Loucy (cell line): ENCODE results near the gene GCLC.
A peak's percentile ranks its signal among the peaks of the same experiment; 100 is the strongest.

Experiments used
- H2AFZ ChIP-seq: fragments of 200-600 bp; sonication (generic); 2 replicates; pipeline ENCODE4 v1.6.0; 2016; ENCODE audit warnings: antibody characterized with exemption, mild to moderate bottlenecking, low read length, moderate library complexity
- H3F3A ChIP-seq: fragments of 200-600 bp; 2 replicates; pipeline ENCODE4 v1.6.0; 2016; ENCODE audit warnings: antibody characterized with exemption, low read depth, mild to moderate bottlenecking
- H3K27me3 ChIP-seq: fragments of 200-600 bp; sonication (generic); 2 replicates; pipeline ENCODE4 v1.6.1; 2014; ENCODE audit warnings: low read length, mild to moderate bottlenecking; ENCODE audit not compliant: insufficient read depth, poor library complexity, severe bottlenecking
- H3K36me3 ChIP-seq: fragments of 200-600 bp; sonication (generic); 2 replicates; pipeline ENCODE4 v1.6.1; 2016; ENCODE audit warnings: low read length; ENCODE audit not compliant: insufficient read depth
- H3K4me1 ChIP-seq: fragments of 200-600 bp; sonication (generic); 2 replicates; pipeline ENCODE4 v1.5.1; 2014; ENCODE audit warnings: low read length, mild to moderate bottlenecking; ENCODE audit not compliant: insufficient read depth, poor library complexity, severe bottlenecking
- H3K4me2 ChIP-seq: fragments of 200-600 bp; sonication (generic); 2 replicates; pipeline ENCODE4 v1.6.0; 2014; ENCODE audit warnings: antibody characterized with exemption, low read length, low read depth, mild to moderate bottlenecking; ENCODE audit not compliant: poor library complexity, severe bottlenecking
- H3K4me3 ChIP-seq: fragments of 200-600 bp; sonication (generic); 2 replicates; pipeline ENCODE4 v1.5.1; 2014; ENCODE audit warnings: low read length, mild to moderate bottlenecking, mixed read lengths; ENCODE audit not compliant: poor library complexity, severe bottlenecking
- H3K79me2 ChIP-seq: fragments of 200-600 bp; sonication (generic); 2 replicates; pipeline ENCODE4 v1.6.1; 2014; ENCODE audit warnings: low read length; ENCODE audit not compliant: insufficient read depth
- H3K9ac ChIP-seq: fragments of 200-600 bp; sonication (generic); 2 replicates; pipeline ENCODE4 v1.6.0; 2014; ENCODE audit warnings: mild to moderate bottlenecking, low read depth, low read length, moderate library complexity; ENCODE audit not compliant: poor library complexity, severe bottlenecking
- H3K9me2 ChIP-seq: fragments of 200-600 bp; sonication (generic); replicated peaks from 2 replicates; pipeline ENCODE4 v1.6.1; 2016; ENCODE audit warnings: low read depth, low read length, mixed read lengths
- H3K9me3 ChIP-seq: fragments of 200-600 bp; sonication (generic); 2 replicates; pipeline ENCODE4 v1.6.1; 2014; ENCODE audit warnings: mild to moderate bottlenecking, antibody characterized with exemption, low read length, low read depth; ENCODE audit not compliant: insufficient read depth
- H4K20me1 ChIP-seq: fragments of 200-600 bp; sonication (generic); 2 replicates; pipeline ENCODE4 v1.6.0; 2014; ENCODE audit warnings: antibody characterized with exemption, low read length, mild to moderate bottlenecking; ENCODE audit not compliant: insufficient read depth, poor library complexity, severe bottlenecking
- CTCF ChIP-seq: fragments of 200-600 bp; sonication (generic); conservative IDR thresholded peaks from 2 replicates; pipeline ENCODE4 v1.5.1; 2014; ENCODE audit warnings: mild to moderate bottlenecking, antibody characterized with exemption, low read length
- EZH2phosphoT487 ChIP-seq: fragments of 200-600 bp; IDR thresholded peaks from 2 replicates; pipeline ENCODE4 v1.6.1; 2018; ENCODE audit warnings: antibody characterized with exemption, mild to moderate bottlenecking, moderate library complexity, borderline replicate concordance

The GCLC gene

GRCh38 chr6:53469163-53469562 is 75.7 kb downstream of the GCLC start:
- Histone ChIP-seq H3K9me2 (no peaks in the 10 kb centered on the region), H3K4me2 (peak overlapping the region; percentile 36), H4K20me1 (no peaks in the 10 kb centered on the region), H3F3A (no peaks in the 10 kb centered on the region), H2AFZ (no peak overlapping the region), H3K27me3 (no peaks in the 10 kb centered on the region), H3K4me1 (peaks cover 28% of the 10 kb centered on the region), H3K36me3 (no peaks in the 10 kb centered on the region), H3K79me2 (no peaks in the 10 kb centered on the region), H3K4me3 (no peak overlapping the region), H3K9ac (no peak overlapping the region), H3K9me3 (no peaks in the 10 kb centered on the region)
- TF ChIP-seq EZH2phosphoT487, result no peak

DNA sequence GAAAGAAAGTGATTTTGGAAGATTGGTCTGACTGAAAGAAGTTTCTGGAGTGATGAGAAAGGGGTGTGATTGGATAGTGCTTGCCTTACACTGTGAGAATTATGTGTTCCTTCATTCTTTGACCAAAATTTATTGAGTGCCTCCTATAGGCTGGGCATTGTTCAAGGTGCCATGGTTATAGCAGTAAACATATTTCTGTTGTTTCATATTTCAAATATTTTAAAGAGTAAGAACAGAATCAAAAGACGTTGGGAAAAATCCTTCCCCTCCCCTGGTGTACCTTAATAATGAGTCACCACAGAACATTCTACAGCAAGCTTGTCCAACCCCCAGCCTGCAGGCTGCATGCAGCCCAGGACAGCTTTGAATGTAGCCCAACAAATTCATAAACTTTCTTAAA is 78.6 kb downstream of the GCLC start:
- Histone ChIP-seq H3K4me2 (no peak overlapping the region), H3K79me2 (no peaks in the 10 kb centered on the region), H3K27me3 (no peaks in the 10 kb centered on the region), H3K9ac (no peak overlapping the region), H3K4me1 (peaks cover 22% of the 10 kb centered on the region), H3K36me3 (no peaks in the 10 kb centered on the region), H3K9me2 (no peaks in the 10 kb centered on the region), H3F3A (no peaks in the 10 kb centered on the region), H3K4me3 (no peak overlapping the region), H3K9me3 (no peaks in the 10 kb centered on the region), H4K20me1 (no peaks in the 10 kb centered on the region), H2AFZ (0 out of 2 replicates have a peak overlapping the region, but pooled peaks have one; percentile 9)
- no peak for TF ChIP-seq CTCF
- TF ChIP-seq EZH2phosphoT487, result no peak

DNA sequence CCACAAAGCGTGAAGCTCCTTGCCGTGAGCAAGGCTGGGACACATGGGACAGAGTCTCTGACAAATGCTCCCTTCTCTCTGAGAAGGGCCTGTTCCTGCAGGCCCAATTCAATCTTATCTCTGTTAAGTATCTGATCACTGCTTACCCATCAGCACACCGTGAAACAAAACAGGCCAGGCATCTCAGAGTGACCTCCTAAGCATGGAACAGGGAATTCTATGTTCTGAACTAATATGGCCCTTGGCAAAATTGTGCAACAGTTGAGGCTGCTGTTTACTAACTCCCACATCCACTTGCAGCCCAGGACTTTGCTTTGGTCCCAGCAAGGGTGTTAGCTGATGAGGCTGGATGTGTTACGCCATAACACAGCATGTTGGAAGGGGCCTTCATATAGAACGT is 79.2 kb downstream of the GCLC start:
- H3K9me3 ChIP-seq, result no peaks in the 10 kb centered on the region
- no peaks in the 10 kb centered on the region for H3K36me3 ChIP-seq
- TF ChIP-seq EZH2phosphoT487, result no peak
- no peak for TF ChIP-seq CTCF
- peaks cover 25% of the 10 kb centered on the region for H3K4me1 ChIP-seq
- no peak overlapping the region for H3K4me3 ChIP-seq
- 0 out of 2 replicates have a peak overlapping the region, but pooled peaks have one; percentile 9 for H2AFZ ChIP-seq
- no peaks in the 10 kb centered on the region for H3K9me2 ChIP-seq
- no peak overlapping the region for H3K4me2 ChIP-seq
- no peak overlapping the region for H3K9ac ChIP-seq
- no peaks in the 10 kb centered on the region for H4K20me1 ChIP-seq
- no peaks in the 10 kb centered on the region for H3K79me2 ChIP-seq
- H3K27me3 ChIP-seq, result no peaks in the 10 kb centered on the region
- H3F3A ChIP-seq, result no peaks in the 10 kb centered on the region

GRCh38 chr6:53464927-53465460 is 79.9 kb downstream of the GCLC start:
- no peaks in the 10 kb centered on the region for H3K9me3 ChIP-seq
- no peaks in the 10 kb centered on the region for H3K36me3 ChIP-seq
- TF ChIP-seq CTCF, result no peak
- TF ChIP-seq EZH2phosphoT487, result no peak
- no peak overlapping the region for H3K9ac ChIP-seq
- no peak overlapping the region for H3K4me3 ChIP-seq
- no peak overlapping the region for H3K4me2 ChIP-seq
- no peaks in the 10 kb centered on the region for H3K27me3 ChIP-seq
- no peak overlapping the region for H2AFZ ChIP-seq
- no peaks in the 10 kb centered on the region for H3F3A ChIP-seq
- H3K9me2 ChIP-seq, result no peaks in the 10 kb centered on the region
- peaks cover 19% of the 10 kb centered on the region for H3K4me1 ChIP-seq
- H3K79me2 ChIP-seq, result no peaks in the 10 kb centered on the region
- H4K20me1 ChIP-seq, result no peaks in the 10 kb centered on the region
